Measurements from ENCODE around the gene TCF7L1.

TCF7L1 gene

GRCh38 chr2:85240055-85240454, 106.9 kb downstream of the TCF7L1 start:
- DNase-seq (ENCODE audit: low read depth), result no peak
- no peak overlapping the region for H3K4me3 ChIP-seq (ENCODE audit: low read length)
- no peak for TF ChIP-seq CTCF (conservative IDR thresholded peaks at IDR 0.05; ENCODE audit: low read depth, low read length)

GRCh38 chr2:85242321-85242720, 109.1 kb downstream of the TCF7L1 start:
- no peak for DNase-seq (ENCODE audit: low read depth)
- no peak for TF ChIP-seq CTCF (conservative IDR thresholded peaks at IDR 0.05; ENCODE audit: low read depth, low read length)
- H3K4me3 ChIP-seq (ENCODE audit: low read length), result no peak overlapping the region

GRCh38 chr2:85243101-85244072, 110.2 kb downstream of the TCF7L1 start:
- no peak overlapping the region for H3K4me3 ChIP-seq (ENCODE audit: low read length)
- peak; percentile 68 for TF ChIP-seq CTCF (conservative IDR thresholded peaks at IDR 0.05; ENCODE audit: low read depth, low read length)
- no peak for DNase-seq (ENCODE audit: low read depth)

GRCh38 chr2:85244828-85245227, 111.6 kb downstream of the TCF7L1 start:
- no peak overlapping the region for H3K4me3 ChIP-seq (ENCODE audit: low read length)
- no peak for DNase-seq (ENCODE audit: low read depth)
- TF ChIP-seq CTCF (conservative IDR thresholded peaks at IDR 0.05; ENCODE audit: low read depth, low read length), result no peak

GRCh38 chr2:85245891-85246290, 112.7 kb downstream of the TCF7L1 start:
- TF ChIP-seq CTCF (conservative IDR thresholded peaks at IDR 0.05; ENCODE audit: low read depth, low read length), result no peak
- no peak overlapping the region for H3K4me3 ChIP-seq (ENCODE audit: low read length)
- no peak for DNase-seq (ENCODE audit: low read depth)

GRCh38 chr2:85246348-85246747, 113.2 kb downstream of the TCF7L1 start:
- no peak for DNase-seq (ENCODE audit: low read depth)
- H3K4me3 ChIP-seq (ENCODE audit: low read length), result no peak overlapping the region
- TF ChIP-seq CTCF (conservative IDR thresholded peaks at IDR 0.05; ENCODE audit: low read depth, low read length), result no peak

- no peak for TF ChIP-seq CTCF (conservative IDR thresholded peaks at IDR 0.05; ENCODE audit: low read depth, low read length)
- DNase-seq (ENCODE audit: low read depth), result no peak
- no peak overlapping the region for H3K4me3 ChIP-seq (ENCODE audit: low read length)
These were observed 114.4 kb downstream of the TCF7L1 start for GRCh38 chr2:85247610-85248009.

All from retinal pigment epithelial cell (primary cell).